Ishikawa (cell line): ENCODE data around the gene PTPN23.

Experiments
- TCF12 ChIP-seq: IDR thresholded peaks from 2 replicates; pipeline ENCODE4 v1.6.1; 2012; ENCODE audit warnings: low read depth
- YY1 ChIP-seq: IDR thresholded peaks from 2 replicates; pipeline ENCODE4 v1.6.1; 2012; ENCODE audit warnings: low read depth

- TF ChIP-seq TCF12 = no peak
- no peak for TF ChIP-seq YY1
Measured at GRCh38 chr3:47385796-47386195, 5.0 kb downstream of the PTPN23 start.
